Omental fat pad (tissue), 4 donors: ENCODE measurements around the gene TMUB1. TPM values are rescaled to one million over a fixed set of nuclear protein-coding genes. Genes with fewer than 3 reads are reported as not detected.

Experiments
- ATAC-seq: fragments of 150-250 bp; one replicate; pipeline ENCODE4 v1.9.1; 2016; ENCODE audit warnings: mild to moderate bottlenecking, moderate library complexity; ENCODE audit not compliant: low FRiP score
- DNase-seq: peaks from one replicate; pipeline ENCODE4 v3.0.0-alpha.2; 2019; ENCODE audit warnings: low spot score
- CTCF ChIP-seq, 3 donors: fragments of 450-650 bp; IDR thresholded peaks; one replicate each; pipeline ENCODE4 v1.5.1; 2016 to 2017; ENCODE audit warnings: antibody characterized with exemption in 3 of 3, mild to moderate bottlenecking in 3 of 3, moderate library complexity in 2 of 3
- total RNA-seq, 4 donors: library from RNA; depleted of rRNA; stranded (reverse); fragments of >200 nt; gene quantifications; one replicate each; pipeline ENCODE4 v1.1.0, GENCODE V29; 2016

The TMUB1 gene
- total RNA-seq, 4 donors from 2014 or later = 23.5 to 38.5 (median 26.9) TPM

- ATAC-seq (no peak), DNase-seq (no peak)
- TF ChIP-seq CTCF (IDR thresholded peaks at IDR 0.05) = no peak
Measured at GRCh38 chr7:151061213-151062110, 21.8 kb downstream of the TMUB1 start.

GRCh38 chr7:151060416-151061212 is 22.7 kb downstream of the TMUB1 start:
- no peak for TF ChIP-seq CTCF (IDR thresholded peaks at IDR 0.05)
- ATAC-seq (no peak), DNase-seq (no peak)

- no peak for TF ChIP-seq CTCF (IDR thresholded peaks at IDR 0.05)
- no peak for DNase-seq
- ATAC-seq = no peak
Measured at GRCh38 chr7:151060113-151060415, 23.2 kb downstream of the TMUB1 start.

GRCh38 chr7:151059367-151060112 is 23.8 kb downstream of the TMUB1 start, which contains the start of gene SLC4A2:
Gene SLC4A2 (plus strand): TSS chr7:151059589. CDS start chr7:151061988, 2,399 bp downstream.
- DNase-seq (no peak), ATAC-seq (no peak)
- no peak for TF ChIP-seq CTCF (IDR thresholded peaks at IDR 0.05)

GRCh38 chr7:151058781-151059366 is 24.4 kb downstream of the TMUB1 start:
- ATAC-seq (no peak), DNase-seq (no peak)
- no peak for TF ChIP-seq CTCF (IDR thresholded peaks at IDR 0.05)

- TF ChIP-seq CTCF (IDR thresholded peaks at IDR 0.05) = no peak
- peak; percentile 86 for ATAC-seq
Measured at GRCh38 chr7:151057989-151058780, 25.1 kb downstream of the TMUB1 start.

More at GRCh38 chr7:151057989-151058780, 25.1 kb downstream of the TMUB1 start:
- peak; percentile 91 for DNase-seq
